Fibroblast of lung (primary cell): ENCODE results near the gene IL10.

ENCODE experiments used
- EZH2 ChIP-seq: IDR thresholded peaks from 2 replicates; pipeline ENCODE4 v1.5.1; 2012; ENCODE audit warnings: low read length, control low read depth, mild to moderate bottlenecking; ENCODE audit errors: missing control alignments
- TF ChIP-seq, protein P1 (sequence below), 2 donors: IDR thresholded peaks in 1 of 2; conservative IDR thresholded peaks in 1 of 2; 1 replicate in 1 of 2; 2 replicates in 1 of 2; pipeline ENCODE4 v1.5.1; 2011 to 2012; ENCODE audit warnings: low read length in 2 of 2, control low read depth in 1 of 2, inconsistent platforms in 1 of 2, low read depth in 1 of 2, mild to moderate bottlenecking in 1 of 2

GRCh38 chr1:206732508-206732907 is 39.8 kb downstream of the IL10 start:
- TF ChIP-seq, protein P1, sequence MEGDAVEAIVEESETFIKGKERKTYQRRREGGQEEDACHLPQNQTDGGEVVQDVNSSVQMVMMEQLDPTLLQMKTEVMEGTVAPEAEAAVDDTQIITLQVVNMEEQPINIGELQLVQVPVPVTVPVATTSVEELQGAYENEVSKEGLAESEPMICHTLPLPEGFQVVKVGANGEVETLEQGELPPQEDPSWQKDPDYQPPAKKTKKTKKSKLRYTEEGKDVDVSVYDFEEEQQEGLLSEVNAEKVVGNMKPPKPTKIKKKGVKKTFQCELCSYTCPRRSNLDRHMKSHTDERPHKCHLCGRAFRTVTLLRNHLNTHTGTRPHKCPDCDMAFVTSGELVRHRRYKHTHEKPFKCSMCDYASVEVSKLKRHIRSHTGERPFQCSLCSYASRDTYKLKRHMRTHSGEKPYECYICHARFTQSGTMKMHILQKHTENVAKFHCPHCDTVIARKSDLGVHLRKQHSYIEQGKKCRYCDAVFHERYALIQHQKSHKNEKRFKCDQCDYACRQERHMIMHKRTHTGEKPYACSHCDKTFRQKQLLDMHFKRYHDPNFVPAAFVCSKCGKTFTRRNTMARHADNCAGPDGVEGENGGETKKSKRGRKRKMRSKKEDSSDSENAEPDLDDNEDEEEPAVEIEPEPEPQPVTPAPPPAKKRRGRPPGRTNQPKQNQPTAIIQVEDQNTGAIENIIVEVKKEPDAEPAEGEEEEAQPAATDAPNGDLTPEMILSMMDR (conservative IDR thresholded peaks at IDR 0.05 in 1 of 2, IDR thresholded peaks at IDR 0.05 in 1 of 2; ENCODE audit: low read depth in 1 of 2, low read length in 2 of 2) = no peak
- no peak for TF ChIP-seq EZH2
